22Rv1 (cell line): ENCODE data around the gene PDE4B.

Experiments
- H3K27ac ChIP-seq: fragments of 450-650 bp; 2 replicates; pipeline ENCODE4 v1.5.1; 2017
- ZFX ChIP-seq: fragments of 450-650 bp; IDR thresholded peaks from 2 replicates; pipeline ENCODE4 v1.6.1; 2017; ENCODE audit warnings: antibody characterized with exemption, borderline replicate concordance
- TF ChIP-seq, protein P1 (sequence below): fragments of 450-650 bp; IDR thresholded peaks from 2 replicates; pipeline ENCODE4 v1.5.1; 2017; ENCODE audit warnings: mild to moderate bottlenecking

The PDE4B gene

DNA sequence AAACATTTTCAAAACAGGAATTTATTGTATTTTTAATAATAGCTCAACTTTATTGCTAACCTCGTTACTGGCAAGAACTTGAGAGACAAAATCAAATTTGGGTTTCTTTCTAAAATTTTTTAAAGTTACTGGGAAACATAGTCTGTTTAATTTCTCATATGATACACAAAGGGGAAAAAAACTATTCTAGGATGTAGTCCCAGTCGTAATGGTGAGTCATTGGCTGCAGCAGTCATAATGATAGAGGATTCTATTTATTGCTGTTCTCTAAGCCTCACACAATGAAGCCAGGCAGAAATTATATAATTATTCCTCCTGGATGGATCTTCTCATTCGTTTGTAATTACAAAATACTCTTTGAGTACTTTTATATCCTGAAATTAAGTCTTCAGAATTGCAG, 414.8 kb downstream of the PDE4B start:
- H3K27ac ChIP-seq = no peak overlapping the region
- TF ChIP-seq, protein P1, sequence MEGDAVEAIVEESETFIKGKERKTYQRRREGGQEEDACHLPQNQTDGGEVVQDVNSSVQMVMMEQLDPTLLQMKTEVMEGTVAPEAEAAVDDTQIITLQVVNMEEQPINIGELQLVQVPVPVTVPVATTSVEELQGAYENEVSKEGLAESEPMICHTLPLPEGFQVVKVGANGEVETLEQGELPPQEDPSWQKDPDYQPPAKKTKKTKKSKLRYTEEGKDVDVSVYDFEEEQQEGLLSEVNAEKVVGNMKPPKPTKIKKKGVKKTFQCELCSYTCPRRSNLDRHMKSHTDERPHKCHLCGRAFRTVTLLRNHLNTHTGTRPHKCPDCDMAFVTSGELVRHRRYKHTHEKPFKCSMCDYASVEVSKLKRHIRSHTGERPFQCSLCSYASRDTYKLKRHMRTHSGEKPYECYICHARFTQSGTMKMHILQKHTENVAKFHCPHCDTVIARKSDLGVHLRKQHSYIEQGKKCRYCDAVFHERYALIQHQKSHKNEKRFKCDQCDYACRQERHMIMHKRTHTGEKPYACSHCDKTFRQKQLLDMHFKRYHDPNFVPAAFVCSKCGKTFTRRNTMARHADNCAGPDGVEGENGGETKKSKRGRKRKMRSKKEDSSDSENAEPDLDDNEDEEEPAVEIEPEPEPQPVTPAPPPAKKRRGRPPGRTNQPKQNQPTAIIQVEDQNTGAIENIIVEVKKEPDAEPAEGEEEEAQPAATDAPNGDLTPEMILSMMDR = no peak
- no peak for TF ChIP-seq ZFX

DNA sequence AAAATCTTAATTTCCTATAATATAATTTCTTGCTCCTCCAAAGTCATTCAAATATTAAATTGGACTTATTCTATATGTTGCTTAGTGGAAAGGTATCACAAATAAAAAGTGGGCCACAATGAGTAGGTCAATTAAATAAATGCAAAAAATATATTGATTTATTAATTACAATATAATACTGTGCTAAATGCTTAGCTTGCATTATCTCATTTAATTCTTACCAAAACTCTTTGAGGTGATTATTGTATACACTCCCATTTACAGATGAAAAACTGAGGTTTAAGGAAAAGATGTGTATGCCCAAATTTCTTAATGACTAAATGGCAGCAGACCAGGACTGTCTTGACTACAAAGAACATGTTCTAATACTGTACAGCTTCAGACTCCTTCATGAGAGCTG, 415.9 kb downstream of the PDE4B start:
- no peak for TF ChIP-seq ZFX
- TF ChIP-seq, protein P1 = no peak
- H3K27ac ChIP-seq = no peak overlapping the region

DNA sequence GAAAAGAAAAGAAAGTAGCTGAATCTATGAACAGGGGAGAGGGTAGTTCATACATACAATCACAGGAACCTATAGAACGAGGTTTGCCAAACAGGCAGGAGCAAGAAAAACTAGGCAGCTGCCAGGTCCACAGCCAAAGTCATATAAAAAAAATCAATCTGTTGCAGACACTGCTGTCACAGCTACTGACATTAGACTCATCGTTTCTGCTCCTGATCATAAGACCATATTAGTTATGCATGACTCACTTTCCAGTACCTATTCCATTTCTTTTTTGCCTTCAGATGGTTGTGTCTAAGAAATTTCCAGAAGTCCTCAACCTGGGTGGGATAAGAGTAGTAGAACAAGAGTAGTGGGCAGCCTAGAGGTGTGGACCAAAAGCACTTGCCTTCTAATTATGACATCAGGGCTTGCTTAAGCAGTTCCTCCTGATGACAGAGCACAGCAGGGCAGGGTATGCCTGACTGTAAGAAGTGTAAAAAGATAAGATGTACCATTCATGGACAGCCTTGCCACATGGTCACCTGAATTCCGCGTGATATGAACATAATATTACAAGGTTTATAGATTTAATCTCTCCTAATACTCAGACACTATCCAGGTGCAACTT, 418.0 kb downstream of the PDE4B start:
- no peak overlapping the region for H3K27ac ChIP-seq
- no peak for TF ChIP-seq ZFX
- TF ChIP-seq, protein P1 = no peak

DNA sequence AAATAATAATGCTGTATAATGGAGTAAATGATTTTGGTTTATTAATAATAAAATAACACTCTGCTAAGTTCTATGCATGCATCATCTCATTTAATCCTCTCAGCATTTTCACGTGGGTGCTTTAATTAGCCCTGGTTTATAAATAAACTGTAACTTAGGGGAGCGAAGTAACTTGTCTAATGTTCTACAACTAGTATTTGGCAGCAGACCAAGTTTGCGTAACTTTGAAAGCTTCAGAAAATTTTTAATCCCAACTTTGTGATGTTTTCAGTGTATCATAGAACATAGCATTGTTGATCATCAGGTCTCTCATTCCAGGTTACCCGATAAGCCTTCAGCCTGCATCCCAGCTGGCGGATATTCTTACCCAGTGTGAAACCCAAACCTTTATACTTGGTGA, 418.8 kb downstream of the PDE4B start:
- no peak overlapping the region for H3K27ac ChIP-seq
- TF ChIP-seq ZFX = no peak
- TF ChIP-seq, protein P1 = no peak

DNA sequence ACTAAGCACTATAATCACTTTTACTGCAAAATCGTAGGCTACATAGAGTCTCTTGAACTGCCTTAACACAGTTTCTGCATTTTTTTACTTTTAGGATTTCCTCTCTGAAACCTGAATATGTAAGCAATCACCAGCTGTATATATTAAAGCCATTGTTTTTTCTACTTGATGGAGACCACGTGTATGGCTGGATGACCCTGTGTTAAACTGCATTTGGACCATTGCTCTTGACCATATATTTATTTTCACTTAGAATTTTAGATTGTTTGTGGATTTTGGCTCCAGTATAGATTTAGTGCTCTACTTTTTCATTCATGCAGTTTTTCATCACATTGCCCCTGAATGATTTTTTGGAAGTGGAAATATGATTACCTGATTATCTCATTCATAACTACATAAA, 420.8 kb downstream of the PDE4B start:
- TF ChIP-seq, protein P1 = no peak
- TF ChIP-seq ZFX = no peak
- no peak overlapping the region for H3K27ac ChIP-seq

DNA sequence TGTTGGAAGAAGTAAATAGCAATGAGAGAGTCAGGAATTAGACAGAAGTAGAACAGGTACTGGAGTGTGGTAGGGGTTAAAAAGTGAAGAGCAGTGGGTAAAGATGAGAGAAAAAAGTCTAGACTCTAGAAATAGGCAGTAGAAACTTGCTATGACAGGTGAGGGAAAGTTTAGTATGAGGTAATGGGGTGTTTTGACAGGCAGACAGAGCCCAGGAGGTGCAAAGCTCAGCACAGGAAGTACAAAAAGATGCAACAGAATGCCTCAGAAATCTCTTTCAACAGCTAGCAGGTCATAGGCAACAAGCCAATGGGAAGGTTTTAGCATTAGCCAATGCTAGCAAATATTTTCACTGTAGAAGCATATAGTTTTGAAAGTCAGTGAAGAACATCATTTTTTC, 422.2 kb downstream of the PDE4B start:
- H3K27ac ChIP-seq = no peak overlapping the region
- no peak for TF ChIP-seq ZFX
- TF ChIP-seq, protein P1 = no peak

DNA sequence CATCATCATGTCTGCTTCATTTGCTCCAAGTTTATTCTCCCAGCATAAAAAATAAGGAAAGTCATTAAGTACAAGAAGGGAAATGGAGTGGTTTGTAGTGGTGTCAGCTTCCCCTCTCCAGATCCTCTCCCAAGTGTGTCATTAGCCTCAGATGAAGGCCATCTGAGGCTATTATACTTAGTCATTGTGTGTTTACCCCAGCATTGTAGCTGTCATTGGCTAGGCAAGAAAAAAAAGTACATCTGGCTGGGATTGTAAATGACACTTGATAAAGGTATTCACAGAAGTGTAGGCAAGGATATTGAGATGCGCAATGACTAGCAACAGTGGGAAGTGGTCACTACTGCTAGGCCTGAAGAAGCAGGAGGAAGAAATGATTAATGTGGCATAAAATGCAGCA, 424.3 kb downstream of the PDE4B start:
- TF ChIP-seq ZFX = no peak
- TF ChIP-seq, protein P1 = no peak

More for the DNA sequence above, 424.3 kb downstream of the PDE4B start:
- H3K27ac ChIP-seq = no peak overlapping the region
